ENCODE measurements around the gene PALM3.
"Not testable (repeated sequence)": the region's sequence is repeated elsewhere in the genome, so short reads cannot be mapped to it uniquely, and the experiment has no call there.

PALM3 gene

DNA sequence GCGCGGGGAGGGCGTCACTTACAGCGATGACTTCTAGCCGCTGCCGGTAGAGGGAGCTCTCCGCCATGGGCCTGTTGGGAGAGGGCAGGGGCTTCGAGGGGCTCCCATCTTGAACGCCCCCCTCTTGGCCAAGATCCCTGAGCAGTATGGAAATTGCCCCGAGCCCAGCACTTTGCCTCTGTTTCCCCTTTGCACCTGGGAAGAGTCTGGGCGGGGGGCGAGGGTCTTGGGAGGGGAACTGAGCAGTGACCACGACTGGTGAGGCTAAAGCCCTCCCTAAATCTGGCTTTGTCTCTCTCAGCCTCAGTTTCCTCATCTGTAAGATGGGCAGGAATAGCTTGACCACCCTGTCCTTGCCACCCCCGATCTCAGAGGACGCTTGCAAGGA lies 2.8 kb downstream of the PALM3 start:
- DNase-seq: peak; percentile 51

GRCh38 chr19:14058182-14059092 lies 3.4 kb downstream of the PALM3 start:
- DNase-seq: no peak

GRCh38 chr19:14056741-14057356 lies 5.0 kb downstream of the PALM3 start:
- no peak for DNase-seq

- DNase-seq: no peak
These were observed 5.7 kb downstream of the PALM3 start for GRCh38 chr19:14056069-14056666.

DNA sequence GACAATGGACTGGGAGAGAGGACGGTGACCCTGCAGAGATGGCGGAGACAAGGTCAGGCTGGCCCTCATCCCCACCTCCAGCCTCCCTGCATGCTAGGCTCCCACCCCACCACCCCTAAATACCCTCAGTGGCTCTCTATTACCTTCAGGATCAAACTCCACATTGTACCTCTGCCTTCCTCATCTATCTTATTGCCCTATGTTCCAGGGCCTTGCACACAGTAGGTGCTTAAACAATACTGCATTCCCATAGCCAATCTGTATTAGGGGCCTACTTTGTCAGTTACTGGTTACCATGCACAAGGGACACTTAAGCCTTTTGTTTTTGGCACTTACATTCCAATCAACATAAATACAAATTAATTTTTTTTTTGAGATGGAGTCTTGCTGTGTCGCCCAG lies 6.5 kb downstream of the PALM3 start:
- no peak for DNase-seq

GRCh38 chr19:14054721-14055120 lies 7.2 kb downstream of the PALM3 start:
- no peak for DNase-seq

DNA sequence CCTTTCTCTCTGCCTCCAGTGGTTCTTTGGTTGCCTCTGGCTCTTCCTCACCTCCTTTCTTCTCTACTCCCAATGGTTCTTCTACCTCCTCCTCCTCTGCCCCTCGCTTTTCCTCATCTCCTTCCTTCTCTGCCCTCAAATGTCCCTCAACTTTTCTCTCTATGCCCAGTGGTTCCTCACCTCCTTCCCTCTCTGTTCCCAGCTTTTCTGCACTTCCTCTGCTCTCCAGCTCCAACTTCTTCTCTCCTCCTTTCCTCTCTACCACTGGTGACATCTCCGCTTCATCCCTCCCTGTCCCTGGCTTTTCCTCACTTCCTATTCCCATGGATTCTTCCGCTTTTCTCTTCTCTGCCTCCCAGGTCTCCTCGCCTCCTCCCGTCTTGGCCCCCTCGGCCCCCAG lies 7.8 kb downstream of the PALM3 start:
- DNase-seq: no peak

DNA sequence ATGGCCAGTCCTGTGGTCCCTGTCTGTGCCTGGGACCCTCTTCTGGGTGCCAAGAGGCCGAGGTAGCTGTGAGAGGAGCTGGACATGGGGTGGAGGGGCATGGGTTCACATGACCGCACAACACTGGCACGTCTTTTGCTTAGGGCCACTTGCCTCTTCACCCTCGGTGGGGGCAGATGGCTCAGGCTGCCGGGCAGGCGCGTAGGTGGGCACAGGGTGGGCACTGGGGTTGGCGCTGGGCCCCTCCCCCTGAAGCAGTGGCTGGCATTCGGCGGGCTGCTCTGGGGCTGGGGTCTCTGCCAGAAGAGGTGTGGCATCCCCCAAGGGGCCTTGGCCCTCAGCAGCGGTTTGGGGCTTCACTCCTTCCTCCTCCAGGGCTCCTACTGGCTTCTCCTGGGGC lies 8.4 kb downstream of the PALM3 start:
- DNase-seq: no peak

DNA sequence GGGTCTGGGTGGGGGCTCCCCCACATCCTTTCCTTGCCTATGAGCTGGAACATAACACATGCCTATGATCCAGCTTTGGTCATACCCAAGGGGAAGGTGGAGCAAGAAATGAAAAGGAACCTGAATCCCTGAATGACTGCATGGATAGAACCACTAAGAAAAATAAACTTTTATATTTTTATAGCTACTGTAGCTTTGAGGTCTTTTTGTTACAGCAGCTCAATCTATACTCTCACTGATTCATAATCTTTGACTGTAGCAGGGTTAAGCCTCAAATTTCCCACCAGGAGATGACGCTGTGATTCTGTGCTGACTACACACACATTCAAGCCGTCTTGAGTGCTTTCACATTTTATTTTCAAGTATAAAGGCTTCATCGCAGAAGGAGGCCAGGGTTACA lies 8.8 kb downstream of the PALM3 start:
- DNase-seq: no peak

GRCh38 chr19:14052470-14052869 lies 9.4 kb downstream of the PALM3 start:
- no peak for DNase-seq

- DNase-seq: no peak
These were observed 9.9 kb downstream of the PALM3 start for GRCh38 chr19:14051980-14052379.

GRCh38 chr19:14050961-14051360 lies 10.9 kb downstream of the PALM3 start:
- not testable (repeated sequence) for DNase-seq

GRCh38 chr19:14050512-14050911 lies 11.4 kb downstream of the PALM3 start:
- DNase-seq: no peak

GRCh38 chr19:14048443-14049153 lies 13.3 kb downstream of the PALM3 start:
- peak; percentile 80 for DNase-seq

- not testable (repeated sequence) for DNase-seq
These were observed 14.0 kb downstream of the PALM3 start for GRCh38 chr19:14047866-14048265.

- DNase-seq: peak; percentile 75
These were observed 18.9 kb downstream of the PALM3 start for GRCh38 chr19:14042659-14043608.

GRCh38 chr19:14039181-14039580 lies 22.7 kb downstream of the PALM3 start:
- DNase-seq: no peak

- no peak for DNase-seq
These were observed 26.2 kb downstream of the PALM3 start for GRCh38 chr19:14035706-14036105.

DNA sequence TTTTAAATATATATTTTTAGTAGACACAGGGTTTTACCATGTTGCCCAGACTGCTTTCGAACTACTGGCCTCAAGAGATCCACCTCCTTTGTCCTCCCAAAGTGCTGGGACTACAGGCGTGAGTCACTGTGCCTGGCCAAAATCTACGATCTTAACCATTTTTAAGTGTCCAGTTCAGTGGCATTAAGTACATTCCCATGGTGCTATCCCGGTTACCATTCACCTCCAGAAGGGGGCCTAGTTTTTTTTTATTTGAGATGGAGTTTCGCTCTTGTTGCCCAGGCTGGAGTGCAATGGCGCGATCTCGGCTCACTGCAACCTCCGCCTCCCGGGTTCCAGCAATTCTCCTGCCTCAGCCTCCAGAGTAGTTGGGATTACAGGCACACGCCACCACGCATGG lies 26.7 kb downstream of the PALM3 start:
- DNase-seq: not testable (repeated sequence)

- DNase-seq: no peak
These were observed 27.9 kb downstream of the PALM3 start for GRCh38 chr19:14033946-14034345.

DNA sequence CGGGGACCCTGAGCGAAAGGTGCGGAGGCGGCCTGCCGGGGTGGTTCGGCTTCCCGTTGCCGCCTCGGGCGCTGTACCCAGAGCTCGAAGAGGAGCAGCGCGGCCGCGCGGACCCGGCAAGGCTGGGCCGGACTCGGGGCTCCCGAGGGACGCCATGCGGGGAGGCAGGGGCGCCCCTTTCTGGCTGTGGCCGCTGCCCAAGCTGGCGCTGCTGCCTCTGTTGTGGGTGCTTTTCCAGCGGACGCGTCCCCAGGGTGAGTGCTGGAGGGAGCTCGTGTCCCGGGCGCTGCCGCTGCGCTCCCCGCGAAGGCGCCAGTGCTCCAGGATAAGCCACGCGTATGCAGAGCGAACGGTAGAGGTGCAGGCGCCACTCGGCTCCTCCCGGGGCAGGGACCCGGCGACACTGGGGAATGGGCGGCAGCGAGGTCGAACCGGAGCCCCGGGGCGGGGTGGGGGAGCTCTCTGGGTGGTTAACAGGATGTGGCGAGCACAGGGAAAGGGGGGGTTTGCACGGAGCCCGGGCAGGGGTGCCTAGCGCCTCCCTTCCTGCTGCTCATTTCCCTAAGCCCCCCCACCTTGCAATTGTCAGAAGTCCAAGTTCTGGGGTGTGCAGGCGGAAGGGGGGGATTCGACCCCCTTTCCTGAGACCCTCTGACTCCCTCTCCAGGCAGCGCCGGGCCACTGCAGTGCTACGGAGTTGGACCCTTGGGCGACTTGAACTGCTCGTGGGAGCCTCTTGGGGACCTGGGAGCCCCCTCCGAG lies 30.0 kb downstream of the PALM3 start, which contains the start of gene IL27RA:
IL27RA (plus strand) TSS at position 44 of the 762 bp plus-strand sequence; CDS start at position 155, 111 bp downstream.
- peak; percentile 87 for DNase-seq
